ENCODE results near the gene ABCC5.

DNA sequence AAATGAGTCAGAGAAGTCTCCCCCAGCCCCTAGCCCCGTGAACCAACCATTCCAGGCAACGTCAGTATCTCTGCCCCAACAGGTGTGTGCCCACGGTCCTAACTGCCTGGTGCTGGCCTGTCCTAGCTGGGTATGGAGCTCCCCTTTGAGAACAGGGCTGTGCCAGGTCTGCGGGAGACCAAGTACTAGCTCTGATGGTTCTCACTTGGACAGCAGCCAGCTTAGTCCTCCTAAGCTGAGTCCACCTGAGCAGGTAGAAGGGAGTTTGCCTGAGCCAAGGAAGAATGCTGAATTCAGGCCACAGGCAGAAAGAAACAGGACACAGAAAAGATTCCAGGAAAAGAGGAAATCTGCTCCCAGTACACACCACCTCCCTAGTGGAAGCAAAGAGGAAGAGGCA lies 99.9 kb downstream of the ABCC5 start:
- TF ChIP-seq POLR2A (IDR thresholded peaks at IDR 0.05), result no peak
- TF ChIP-seq, protein P1, sequence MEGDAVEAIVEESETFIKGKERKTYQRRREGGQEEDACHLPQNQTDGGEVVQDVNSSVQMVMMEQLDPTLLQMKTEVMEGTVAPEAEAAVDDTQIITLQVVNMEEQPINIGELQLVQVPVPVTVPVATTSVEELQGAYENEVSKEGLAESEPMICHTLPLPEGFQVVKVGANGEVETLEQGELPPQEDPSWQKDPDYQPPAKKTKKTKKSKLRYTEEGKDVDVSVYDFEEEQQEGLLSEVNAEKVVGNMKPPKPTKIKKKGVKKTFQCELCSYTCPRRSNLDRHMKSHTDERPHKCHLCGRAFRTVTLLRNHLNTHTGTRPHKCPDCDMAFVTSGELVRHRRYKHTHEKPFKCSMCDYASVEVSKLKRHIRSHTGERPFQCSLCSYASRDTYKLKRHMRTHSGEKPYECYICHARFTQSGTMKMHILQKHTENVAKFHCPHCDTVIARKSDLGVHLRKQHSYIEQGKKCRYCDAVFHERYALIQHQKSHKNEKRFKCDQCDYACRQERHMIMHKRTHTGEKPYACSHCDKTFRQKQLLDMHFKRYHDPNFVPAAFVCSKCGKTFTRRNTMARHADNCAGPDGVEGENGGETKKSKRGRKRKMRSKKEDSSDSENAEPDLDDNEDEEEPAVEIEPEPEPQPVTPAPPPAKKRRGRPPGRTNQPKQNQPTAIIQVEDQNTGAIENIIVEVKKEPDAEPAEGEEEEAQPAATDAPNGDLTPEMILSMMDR (IDR thresholded peaks at IDR 0.05), result no peak

Measured in uterus (tissue), 2 donors.